Renal pelvis (tissue), 3 donors: ENCODE data around the gene CDHR4. TPM values are rescaled to one million over a fixed set of nuclear protein-coding genes. Genes with fewer than 3 reads are reported as not detected.

ENCODE experiments used
- polyA plus RNA-seq, 3 donors: library from polyadenylated mRNA; unstranded; fragments of 120-200 nt; gene quantifications; one replicate each; pipeline ENCODE4 v1.2.1, GENCODE V29; 2013; ENCODE audit not compliant: insufficient read length in 3 of 3

Gene CDHR4
- polyA plus RNA-seq, 3 donors: not detected

Other genes with a start within 250 kb of the CDHR4 start
- 1 to 10 TPM; 1.6 to 2.1 (median 2.0) TPM for gene BSN, start 245.4 kb downstream of the CDHR4 start, polyA plus RNA-seq
- gene APEH, start 125.5 kb downstream of the CDHR4 start, polyA plus RNA-seq: 100 to 1,000 TPM; 153 to 162 (median 156) TPM
- gene MST1, start 110.4 kb downstream of the CDHR4 start, polyA plus RNA-seq: 100 to 1,000 TPM; 192 to 266 (median 201) TPM
- 10 to 100 TPM; 40.4 to 42.0 (median 40.9) TPM for gene RNF123, start 110.3 kb downstream of the CDHR4 start, polyA plus RNA-seq
- gene AMIGO3, start 80.2 kb downstream of the CDHR4 start, polyA plus RNA-seq: 1 to 10 TPM; 2.3 to 2.7 (median 2.5) TPM
- 10 to 100 TPM; 15.7 to 20.7 (median 15.8) TPM for gene GMPPB, start 75.9 kb downstream of the CDHR4 start, polyA plus RNA-seq
- gene IP6K1, start 13.3 kb downstream of the CDHR4 start, polyA plus RNA-seq: 10 to 100 TPM; 48.7 to 52.9 (median 51.4) TPM
- 10 to 100 TPM in 2 of 3 donors, 1 to 10 TPM in 1; 9.9 to 17.2 (median 12.7) TPM for gene INKA1, start 3.4 kb upstream of the CDHR4 start, polyA plus RNA-seq
- 10 to 100 TPM; 34.4 to 43.1 (median 36.8) TPM for gene UBA7, start 14.1 kb upstream of the CDHR4 start, polyA plus RNA-seq
- gene TRAIP, start 56.7 kb upstream of the CDHR4 start, polyA plus RNA-seq: 10 to 100 TPM in 1 of 3 donors, 1 to 10 TPM in 2; 9.3 to 13.1 (median 9.7) TPM
- gene CAMKV, start 70.0 kb upstream of the CDHR4 start, polyA plus RNA-seq: under 1 TPM; 0.06 to 0.41 (median 0.26) TPM
- 1 to 10 TPM in 2 of 3 donors, under 1 TPM in 1; 1.00 to 1.7 (median 1.4) TPM for gene MST1R, start 104.0 kb upstream of the CDHR4 start, polyA plus RNA-seq
- gene MON1A, start 129.9 kb upstream of the CDHR4 start, polyA plus RNA-seq: 1 to 10 TPM; 8.1 to 9.3 (median 8.5) TPM
- 100 to 1,000 TPM; 123 to 187 (median 129) TPM for gene RBM6, start 140.3 kb upstream of the CDHR4 start, polyA plus RNA-seq